GM23338 (cell line): ENCODE data around the gene WNK2. TPM values are rescaled to one million over a fixed set of nuclear protein-coding genes. Genes with fewer than 3 reads are reported as not detected.

Experiments used
- ATAC-seq: fragments of 200-7000 bp; cut with Tn5 transposase; 3 replicates; pipeline ENCODE4 v1.9.1; 2020
- DNase-seq: peaks from one replicate; pipeline ENCODE4 v3.0.0-alpha.2; 2015; ENCODE audit warnings: low spot score
- H2AFZ ChIP-seq: fragments of 200-600 bp; sonication (generic); 2 replicates; pipeline ENCODE4 v1.8.0; 2016; ENCODE audit warnings: antibody characterized with exemption, mild to moderate bottlenecking, moderate library complexity
- H3F3A ChIP-seq: fragments of 200-600 bp; sonication (generic); replicated peaks from 2 replicates; pipeline ENCODE4 v1.8.0; 2017; ENCODE audit warnings: antibody characterized with exemption, mixed run types, low read depth
- H3K27ac ChIP-seq: fragments of 200-600 bp; sonication (generic); 2 replicates; pipeline ENCODE4 v1.6.1; 2016; ENCODE audit warnings: low read depth
- H3K27me3 ChIP-seq: fragments of 200-600 bp; sonication (generic); 2 replicates; pipeline ENCODE4 v1.8.0; 2016; ENCODE audit warnings: mild to moderate bottlenecking, mixed run types, moderate library complexity; ENCODE audit not compliant: insufficient read depth
- H3K36me3 ChIP-seq: fragments of 200-600 bp; sonication (generic); 2 replicates; pipeline ENCODE4 v1.8.0; 2016; ENCODE audit warnings: mild to moderate bottlenecking; ENCODE audit not compliant: insufficient read depth
- H3K4me1 ChIP-seq: fragments of 200-600 bp; sonication (generic); 2 replicates; pipeline ENCODE4 v1.8.0; 2016; ENCODE audit warnings: mild to moderate bottlenecking, moderate library complexity; ENCODE audit not compliant: insufficient read depth
- H3K4me2 ChIP-seq: fragments of 200-600 bp; sonication (generic); 2 replicates; pipeline ENCODE4 v1.7.1; 2017; ENCODE audit warnings: mixed run types
- H3K4me3 ChIP-seq: fragments of 200-600 bp; sonication (generic); 2 replicates; pipeline ENCODE4 v1.6.1; 2016; ENCODE audit warnings: mixed run types
- H3K79me2 ChIP-seq: fragments of 200-600 bp; sonication (generic); replicated peaks from 2 replicates; pipeline ENCODE4 v1.8.0; 2017; ENCODE audit warnings: mild to moderate bottlenecking; ENCODE audit not compliant: insufficient read depth
- H3K9me2 ChIP-seq: fragments of 200-600 bp; sonication (generic); 2 replicates; pipeline ENCODE4 v1.8.0; 2017; ENCODE audit not compliant: insufficient read depth
- H4K20me1 ChIP-seq: fragments of 200-600 bp; sonication (generic); replicated peaks from 2 replicates; pipeline ENCODE4 v1.8.0; 2017; ENCODE audit warnings: mild to moderate bottlenecking; ENCODE audit not compliant: insufficient read depth
- H3K27ac Mint-ChIP-seq: 2 replicates; pipeline ENCODE4 v1.8.0; 2020; ENCODE audit warnings: inconsistent platforms, mild to moderate bottlenecking, moderate library complexity, mixed read lengths
- H3K27me3 Mint-ChIP-seq: 3 replicates; pipeline ENCODE4 v1.8.0; 2022; ENCODE audit warnings: low read depth, mild to moderate bottlenecking, moderate library complexity, mixed read lengths, inconsistent platforms; ENCODE audit not compliant: insufficient read depth, poor library complexity
- H3K36me3 Mint-ChIP-seq: 3 replicates; pipeline ENCODE4 v1.8.0; 2021; ENCODE audit warnings: low read depth, mild to moderate bottlenecking, inconsistent platforms, moderate library complexity, mixed read lengths
- H3K4me1 Mint-ChIP-seq: 3 replicates; pipeline ENCODE4 v1.8.0; 2020; ENCODE audit warnings: mild to moderate bottlenecking, inconsistent platforms, mixed read lengths
- H3K4me3 Mint-ChIP-seq: 3 replicates; pipeline ENCODE4 v1.8.0; 2021; ENCODE audit warnings: moderate library complexity, mild to moderate bottlenecking, inconsistent platforms, mixed read lengths
- H3K9me3 Mint-ChIP-seq: 3 replicates; pipeline ENCODE4 v1.8.0; 2020; ENCODE audit warnings: moderate library complexity, mild to moderate bottlenecking, inconsistent platforms, mixed read lengths
- CREB1 ChIP-seq: fragments of 250-450 bp; sonication (Bioruptor Pico); IDR thresholded peaks from 2 replicates; pipeline ENCODE4 v1.5.0; 2020; ENCODE audit warnings: low read depth, mild to moderate bottlenecking, moderate library complexity
- CTCF ChIP-seq, 2 experiments: fragments of 200-600 bp in 1 of 2; sonication (generic) in 1 of 2; conservative IDR thresholded peaks; 2 replicates each; pipeline versions ENCODE4 v1.5.1 to v1.6.1; 2016 to 2017; ENCODE audit warnings: antibody characterized with exemption in 2 of 2, low read depth in 2 of 2, mild to moderate bottlenecking in 2 of 2, moderate library complexity in 1 of 2
- ETS1 ChIP-seq: IDR thresholded peaks from 2 replicates; pipeline ENCODE4 v1.6.1; 2016; ENCODE audit warnings: antibody characterized with exemption
- EZH2 ChIP-seq: fragments of 200-600 bp; sonication (generic); IDR thresholded peaks from one replicate; pipeline ENCODE4 v1.8.0; 2017; ENCODE audit warnings: antibody characterized with exemption, mild to moderate bottlenecking, low read depth; ENCODE audit not compliant: unreplicated experiment
- EZH2phosphoT487 ChIP-seq: fragments of 200-600 bp; sonication (generic); IDR thresholded peaks from one replicate; pipeline ENCODE4 v1.8.1; 2018; ENCODE audit warnings: antibody characterized with exemption; ENCODE audit not compliant: unreplicated experiment
- JUNB ChIP-seq: IDR thresholded peaks from one replicate; pipeline ENCODE4 v1.6.1; 2016; ENCODE audit warnings: antibody characterized with exemption; ENCODE audit not compliant: unreplicated experiment
- NANOG ChIP-seq: IDR thresholded peaks from 2 replicates; pipeline ENCODE4 v1.6.1; 2016; ENCODE audit warnings: antibody characterized with exemption, borderline replicate concordance
- POLR2AphosphoS5 ChIP-seq: IDR thresholded peaks from 2 replicates; pipeline ENCODE4 v1.6.1; 2016; ENCODE audit warnings: antibody characterized with exemption, low read depth
- STAT1 ChIP-seq: IDR thresholded peaks from one replicate; pipeline ENCODE4 v1.6.1; 2016; ENCODE audit warnings: antibody characterized with exemption; ENCODE audit not compliant: unreplicated experiment
- ZNF114 ChIP-seq: fragments of 250-450 bp; sonication (Bioruptor Pico); IDR thresholded peaks from 2 replicates; pipeline ENCODE4 v1.5.0; 2020; ENCODE audit warnings: mild to moderate bottlenecking, moderate library complexity
- ZNF331 ChIP-seq: fragments of 250-450 bp; sonication (Bioruptor Pico); IDR thresholded peaks from 2 replicates; pipeline ENCODE4 v1.5.0; 2020; ENCODE audit warnings: low read depth, mild to moderate bottlenecking, moderate library complexity
- ZNF462 ChIP-seq: fragments of 250-450 bp; sonication (Bioruptor Pico); IDR thresholded peaks from 2 replicates; pipeline ENCODE4 v1.5.0; 2020; ENCODE audit warnings: mild to moderate bottlenecking, moderate library complexity
- polyA plus RNA-seq: library from polyadenylated mRNA; unstranded; fragments of >200 nt; fragmentation: Nextera tagmentation; extraction: Ambion mirVana; gene quantifications from 2 replicates; pipeline ENCODE4 v1.2.1, GENCODE V29; 2016
- total RNA-seq: library from RNA; depleted of rRNA; stranded (reverse); fragments of >200 nt; shearing (Covaris generic); gene quantifications from 2 replicates; pipeline ENCODE4 v1.2.3, GENCODE V29; 2014
- TF ChIP-seq, protein P1 (sequence below): IDR thresholded peaks from one replicate; pipeline ENCODE4 v1.6.1; 2018; ENCODE audit warnings: antibody characterized with exemption; ENCODE audit not compliant: unreplicated experiment

The WNK2 gene
- total and polyA plus RNA-seq, 2 experiments from 2014 or later: 56.4 to 102 TPM

DNA sequence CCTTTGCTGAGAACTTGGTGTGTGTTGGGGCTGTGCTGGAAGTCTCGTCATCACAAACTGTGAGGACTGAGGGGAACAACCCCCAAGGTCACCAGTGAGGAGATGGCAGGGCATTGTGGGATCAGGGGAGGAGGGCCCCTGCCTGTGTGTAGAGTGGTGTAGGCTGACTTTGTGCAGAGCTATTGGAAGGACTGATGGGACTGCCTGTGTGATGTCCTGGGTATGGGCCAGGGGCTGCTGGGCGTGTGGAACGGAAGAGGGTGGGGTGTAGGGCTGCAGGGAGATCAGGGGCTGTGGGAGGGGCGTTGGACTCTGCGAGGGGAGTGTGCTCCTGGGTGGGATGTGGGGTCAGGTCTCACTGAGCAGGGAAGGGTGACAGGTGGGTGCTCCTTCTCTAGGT is 3.6 kb downstream of the WNK2 start:
- peaks cover 21% of the 10 kb centered on the region for H3K27me3 ChIP-seq
- Mint-ChIP-seq H3K27ac (no peak overlapping the region), H3K4me3 (no peak overlapping the region; the same call in 2 of the 3 replicates), H3K4me1 (peaks cover 49% of the 10 kb centered on the region), H3K9me3 (no peaks in the 10 kb centered on the region; the same call in 2 of the 3 replicates), H3K36me3 (peaks cover 9% of the 10 kb centered on the region; the same call in 2 of the 3 replicates), H3K27me3 (peaks cover 24% of the 10 kb centered on the region)
- H3K27ac ChIP-seq: no peak overlapping the region
- ATAC-seq: no peak
- no peak overlapping the region for H3K4me3 ChIP-seq
- no peak for TF ChIP-seq POLR2AphosphoS5
- no peak for TF ChIP-seq CTCF (conservative IDR thresholded peaks at IDR 0.05; ENCODE audit: low read depth in 2 of 2)
- no peak for TF ChIP-seq ZNF331 (CRISPR knock-in tag)
- no peak for TF ChIP-seq NANOG
- TF ChIP-seq, protein P1, sequence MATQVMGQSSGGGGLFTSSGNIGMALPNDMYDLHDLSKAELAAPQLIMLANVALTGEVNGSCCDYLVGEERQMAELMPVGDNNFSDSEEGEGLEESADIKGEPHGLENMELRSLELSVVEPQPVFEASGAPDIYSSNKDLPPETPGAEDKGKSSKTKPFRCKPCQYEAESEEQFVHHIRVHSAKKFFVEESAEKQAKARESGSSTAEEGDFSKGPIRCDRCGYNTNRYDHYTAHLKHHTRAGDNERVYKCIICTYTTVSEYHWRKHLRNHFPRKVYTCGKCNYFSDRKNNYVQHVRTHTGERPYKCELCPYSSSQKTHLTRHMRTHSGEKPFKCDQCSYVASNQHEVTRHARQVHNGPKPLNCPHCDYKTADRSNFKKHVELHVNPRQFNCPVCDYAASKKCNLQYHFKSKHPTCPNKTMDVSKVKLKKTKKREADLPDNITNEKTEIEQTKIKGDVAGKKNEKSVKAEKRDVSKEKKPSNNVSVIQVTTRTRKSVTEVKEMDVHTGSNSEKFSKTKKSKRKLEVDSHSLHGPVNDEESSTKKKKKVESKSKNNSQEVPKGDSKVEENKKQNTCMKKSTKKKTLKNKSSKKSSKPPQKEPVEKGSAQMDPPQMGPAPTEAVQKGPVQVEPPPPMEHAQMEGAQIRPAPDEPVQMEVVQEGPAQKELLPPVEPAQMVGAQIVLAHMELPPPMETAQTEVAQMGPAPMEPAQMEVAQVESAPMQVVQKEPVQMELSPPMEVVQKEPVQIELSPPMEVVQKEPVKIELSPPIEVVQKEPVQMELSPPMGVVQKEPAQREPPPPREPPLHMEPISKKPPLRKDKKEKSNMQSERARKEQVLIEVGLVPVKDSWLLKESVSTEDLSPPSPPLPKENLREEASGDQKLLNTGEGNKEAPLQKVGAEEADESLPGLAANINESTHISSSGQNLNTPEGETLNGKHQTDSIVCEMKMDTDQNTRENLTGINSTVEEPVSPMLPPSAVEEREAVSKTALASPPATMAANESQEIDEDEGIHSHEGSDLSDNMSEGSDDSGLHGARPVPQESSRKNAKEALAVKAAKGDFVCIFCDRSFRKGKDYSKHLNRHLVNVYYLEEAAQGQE: no peak
- no peak for TF ChIP-seq JUNB
- TF ChIP-seq STAT1: no peak
- no peak for TF ChIP-seq EZH2
- no peak for TF ChIP-seq ETS1
- TF ChIP-seq EZH2phosphoT487: no peak
- TF ChIP-seq CREB1 (CRISPR knock-in tag): no peak
- TF ChIP-seq ZNF462: no peak
- no peak for TF ChIP-seq ZNF114 (CRISPR knock-in tag)
- no peak for DNase-seq
- peaks cover 56% of the 10 kb centered on the region for H3K79me2 ChIP-seq
- H3K36me3 ChIP-seq: no peaks in the 10 kb centered on the region
- no peaks in the 10 kb centered on the region for H3F3A ChIP-seq
- H3K4me2 ChIP-seq: no peak overlapping the region
- H3K9me2 ChIP-seq: no peaks in the 10 kb centered on the region
- peaks cover 12% of the 10 kb centered on the region for H4K20me1 ChIP-seq
- no peak overlapping the region for H2AFZ ChIP-seq
- H3K4me1 ChIP-seq: peaks cover 12% of the 10 kb centered on the region; the same call in 1 of the 2 replicates
